Measurements from ENCODE around the gene CMIP. TPM values are rescaled to one million over a fixed set of nuclear protein-coding genes. Genes with fewer than 3 reads are reported as not detected.
"Not testable (repeated sequence)": the region's sequence is repeated elsewhere in the genome, so short reads cannot be mapped to it uniquely, and the experiment has no call there.

Gene CMIP
- total RNA-seq, 5 donors from 2014 or later (not counting 1 experiment from before 2014, with no cell fraction given): 39.8 to 55.9 (median 42.6) TPM

GRCh38 chr16:81577272-81577671 lies 132.7 kb downstream of the CMIP start:
- H3K36me3 ChIP-seq (ENCODE audit: control insufficient read depth in 2 of 2, extremely low read depth in 1 of 2, insufficient read depth in 1 of 2, low read length in 1 of 2); H3K4me3 Mint-ChIP-seq; H3K27me3 Mint-ChIP-seq; H3K4me3 ChIP-seq (ENCODE audit: control insufficient read depth in 1 of 2, extremely low read depth in 1 of 2, low read length in 1 of 2); CTCF ChIA-PET; H3K27ac ChIP-seq (ENCODE audit: low read length); H3K36me3 Mint-ChIP-seq; H3K9me3 ChIP-seq; ATAC-seq (replicated peaks in 1 of 4); H3K9me3 Mint-ChIP-seq; DNase-seq; H3K27me3 ChIP-seq (replicated peaks in 1 of 2; ENCODE audit: control insufficient read depth in 2 of 2, extremely low read depth in 1 of 2, insufficient read depth in 2 of 2, low read length in 1 of 2); H3K27ac Mint-ChIP-seq; H3K4me1 ChIP-seq (ENCODE audit: control insufficient read depth in 1 of 2, extremely low read depth in 1 of 2, insufficient read depth in 2 of 2, low read length in 2 of 2); POLR2A ChIA-PET: not testable (repeated sequence)
- peaks cover 10 to 13% (median 10%) of the 10 kb centered on the region in 3 donors for H3K4me1 Mint-ChIP-seq

- H3K4me3 ChIP-seq (ENCODE audit: control insufficient read depth in 1 of 2, extremely low read depth in 1 of 2, low read length in 1 of 2): no peak overlapping the region
- H3K36me3 Mint-ChIP-seq: peaks cover 3% of the 10 kb centered on the region
- peaks cover 6 to 10% (median 8%) of the 10 kb centered on the region in 3 donors for H3K4me1 Mint-ChIP-seq
- H3K27ac ChIP-seq (ENCODE audit: low read length): no peak overlapping the region
- H3K36me3 ChIP-seq (ENCODE audit: control insufficient read depth in 2 of 2, extremely low read depth in 1 of 2, insufficient read depth in 1 of 2, low read length in 1 of 2): peaks cover 0 to 5% of the 10 kb centered on the region in 2 donors
- no peak overlapping the region for H3K27ac Mint-ChIP-seq
- ChIA-PET POLR2A (no interaction called here), CTCF (no interaction called here)
- H3K4me3 Mint-ChIP-seq: no peak overlapping the region
- 51% methylated on average over 2 of the region's 2 CpGs for WGBS (ENCODE audit: insufficient coverage)
- no peaks in the 10 kb centered on the region for H3K9me3 ChIP-seq
- H3K4me1 ChIP-seq (ENCODE audit: control insufficient read depth in 1 of 2, extremely low read depth in 1 of 2, insufficient read depth in 2 of 2, low read length in 2 of 2): peaks cover 0 to 3% of the 10 kb centered on the region in 2 experiments
- no peaks in the 10 kb centered on the region for H3K27me3 Mint-ChIP-seq
- H3K9me3 Mint-ChIP-seq: no peaks in the 10 kb centered on the region
- peak in 1 of 35 experiments; percentile 40 for DNase-seq
- peak in 1 of 4 experiments; percentile 18 for ATAC-seq (replicated peaks in 1 of 4)
- H3K27me3 ChIP-seq (replicated peaks in 1 of 2; ENCODE audit: control insufficient read depth in 2 of 2, extremely low read depth in 1 of 2, insufficient read depth in 2 of 2, low read length in 1 of 2): no peaks in the 10 kb centered on the region
Measured at GRCh38 chr16:81578076-81578475, 133.5 kb downstream of the CMIP start.

DNA sequence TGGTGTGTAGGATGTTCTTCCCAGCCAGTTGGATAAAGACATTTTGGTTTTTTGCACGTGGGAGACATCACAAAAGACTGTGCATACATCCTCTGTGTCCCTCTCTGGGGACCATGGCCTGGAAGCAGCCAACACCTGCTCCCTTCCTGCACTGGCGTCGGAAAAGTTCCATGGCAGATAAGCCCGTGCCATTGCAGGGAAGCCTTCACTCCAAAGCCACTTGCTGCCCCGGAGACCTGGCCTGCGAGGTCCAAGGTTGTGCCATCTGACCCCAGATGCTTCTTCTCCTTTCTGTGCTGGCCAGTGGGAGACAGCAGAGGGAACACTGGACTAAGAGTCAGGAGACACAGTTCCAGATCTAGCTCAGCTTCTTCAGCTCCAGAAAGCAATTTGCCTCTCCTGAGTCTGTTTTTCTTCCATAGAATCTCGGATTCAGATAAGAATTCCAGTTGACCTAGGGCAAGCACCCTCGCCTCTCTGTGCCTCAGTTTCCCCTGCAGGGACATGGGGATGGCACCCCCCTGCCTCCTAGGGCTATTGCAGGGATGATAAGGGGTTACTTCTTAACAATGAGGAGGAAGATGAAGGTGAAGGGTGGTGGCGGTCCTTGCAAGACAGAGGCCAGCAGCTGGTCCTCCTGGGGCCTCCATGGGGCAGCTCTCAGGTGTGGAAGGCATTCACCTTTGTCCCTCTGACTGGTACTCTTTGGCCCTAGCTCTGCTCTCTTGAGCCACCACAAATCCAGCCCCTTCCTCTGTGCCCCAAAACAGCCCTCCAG lies 134.2 kb downstream of the CMIP start:
- Mint-ChIP-seq H3K36me3 (peaks cover 3% of the 10 kb centered on the region), H3K4me3 (no peak overlapping the region), H3K27me3 (no peaks in the 10 kb centered on the region), H3K9me3 (no peaks in the 10 kb centered on the region), H3K27ac (no peak overlapping the region), H3K4me1 (peaks cover 6 to 12% (median 8%) of the 10 kb centered on the region in 3 donors)
- ATAC-seq (replicated peaks in 1 of 4) (no peak), DNase-seq (no peak)
- Histone ChIP-seq H3K27me3 (replicated peaks in 1 of 2; ENCODE audit: control insufficient read depth in 2 of 2, extremely low read depth in 1 of 2, insufficient read depth in 2 of 2, low read length in 1 of 2) (no peaks in the 10 kb centered on the region), H3K27ac (ENCODE audit: low read length) (no peak overlapping the region), H3K4me3 (ENCODE audit: control insufficient read depth in 1 of 2, extremely low read depth in 1 of 2, low read length in 1 of 2) (no peak overlapping the region), H3K4me1 (ENCODE audit: control insufficient read depth in 1 of 2, extremely low read depth in 1 of 2, insufficient read depth in 2 of 2, low read length in 2 of 2) (peaks cover 0 to 3% of the 10 kb centered on the region in 2 experiments), H3K9me3 (no peaks in the 10 kb centered on the region), H3K36me3 (ENCODE audit: control insufficient read depth in 2 of 2, extremely low read depth in 1 of 2, insufficient read depth in 1 of 2, low read length in 1 of 2) (peaks cover 0 to 5% of the 10 kb centered on the region in 2 donors)
- ChIA-PET CTCF (no interaction called here), POLR2A (no interaction called here)
- WGBS (ENCODE audit: insufficient coverage): 95% methylated on average over 9 of the region's 9 CpGs

- Mint-ChIP-seq H3K27ac (no peak overlapping the region), H3K27me3 (no peaks in the 10 kb centered on the region)
- CTCF ChIA-PET: interaction anchor here in 1 of 2 donors (0.8 kb wide), 1 partner anchor 45 kb away, joined by 3 read pairs; no protein-coding TSS in a partner anchor
Measured at GRCh38 chr16:81581107-81581506, 136.5 kb downstream of the CMIP start.

GRCh38 chr16:81582655-81583441 lies 138.2 kb downstream of the CMIP start:
- Mint-ChIP-seq H3K27me3 (no peaks in the 10 kb centered on the region), H3K4me3 (no peak overlapping the region), H3K27ac (no peak overlapping the region), H3K36me3 (peaks cover 18% of the 10 kb centered on the region), H3K9me3 (no peaks in the 10 kb centered on the region), H3K4me1 (peaks cover 12 to 22% (median 14%) of the 10 kb centered on the region in 3 donors)
- Histone ChIP-seq H3K27ac (ENCODE audit: low read length) (no peak overlapping the region), H3K36me3 (ENCODE audit: control insufficient read depth in 2 of 2, extremely low read depth in 1 of 2, insufficient read depth in 1 of 2, low read length in 1 of 2) (peaks cover 0 to 5% of the 10 kb centered on the region in 2 donors), H3K4me1 (ENCODE audit: control insufficient read depth in 1 of 2, extremely low read depth in 1 of 2, insufficient read depth in 2 of 2, low read length in 2 of 2) (peaks cover 0 to 3% of the 10 kb centered on the region in 2 experiments), H3K9me3 (no peaks in the 10 kb centered on the region), H3K4me3 (ENCODE audit: control insufficient read depth in 1 of 2, extremely low read depth in 1 of 2, low read length in 1 of 2) (no peak overlapping the region), H3K27me3 (replicated peaks in 1 of 2; ENCODE audit: control insufficient read depth in 2 of 2, extremely low read depth in 1 of 2, insufficient read depth in 2 of 2, low read length in 1 of 2) (no peaks in the 10 kb centered on the region)
- 93% methylated on average over 12 of the region's 21 CpGs for WGBS (ENCODE audit: insufficient coverage)
- POLR2A ChIA-PET: no interaction called here
- CTCF ChIA-PET: no interaction called here
- DNase-seq (no peak), ATAC-seq (replicated peaks in 1 of 4) (no peak)

More at GRCh38 chr16:81581107-81581506, 136.5 kb downstream of the CMIP start:
- no peaks in the 10 kb centered on the region for H3K9me3 Mint-ChIP-seq
- no peak overlapping the region for H3K4me3 Mint-ChIP-seq
- H3K4me1 Mint-ChIP-seq: peaks cover 7 to 17% (median 11%) of the 10 kb centered on the region in 3 donors
- Histone ChIP-seq H3K9me3 (no peaks in the 10 kb centered on the region), H3K27ac (ENCODE audit: low read length) (no peak overlapping the region), H3K4me3 (ENCODE audit: control insufficient read depth in 1 of 2, extremely low read depth in 1 of 2, low read length in 1 of 2) (no peak overlapping the region), H3K4me1 (ENCODE audit: control insufficient read depth in 1 of 2, extremely low read depth in 1 of 2, insufficient read depth in 2 of 2, low read length in 2 of 2) (peaks cover 0 to 3% of the 10 kb centered on the region in 2 experiments), H3K27me3 (replicated peaks in 1 of 2; ENCODE audit: control insufficient read depth in 2 of 2, extremely low read depth in 1 of 2, insufficient read depth in 2 of 2, low read length in 1 of 2) (no peaks in the 10 kb centered on the region), H3K36me3 (ENCODE audit: control insufficient read depth in 2 of 2, extremely low read depth in 1 of 2, insufficient read depth in 1 of 2, low read length in 1 of 2) (peaks cover 0 to 8% of the 10 kb centered on the region in 2 donors)
- ATAC-seq (replicated peaks in 1 of 4): no peak
- DNase-seq: no peak
- H3K36me3 Mint-ChIP-seq: peaks cover 15% of the 10 kb centered on the region
- POLR2A ChIA-PET: no interaction called here
- WGBS (ENCODE audit: insufficient coverage): 83% methylated on average over 11 of the region's 12 CpGs

GRCh38 chr16:81583893-81584631 lies 139.5 kb downstream of the CMIP start:
- WGBS (ENCODE audit: insufficient coverage): 98% methylated on average over 13 of the region's 14 CpGs
- H3K4me3 ChIP-seq (ENCODE audit: control insufficient read depth in 1 of 2, extremely low read depth in 1 of 2, low read length in 1 of 2): no peak overlapping the region
- POLR2A ChIA-PET: no interaction called here
- no peak overlapping the region for H3K27ac ChIP-seq (ENCODE audit: low read length)
- Mint-ChIP-seq H3K4me3 (no peak overlapping the region), H3K4me1 (peaks cover 14 to 27% (median 22%) of the 10 kb centered on the region in 3 donors), H3K27me3 (no peaks in the 10 kb centered on the region), H3K9me3 (no peaks in the 10 kb centered on the region), H3K36me3 (peaks cover 28% of the 10 kb centered on the region), H3K27ac (peak overlapping the region in 1 of 2 donors; percentile 52)
- H3K36me3 ChIP-seq (ENCODE audit: control insufficient read depth in 2 of 2, extremely low read depth in 1 of 2, insufficient read depth in 1 of 2, low read length in 1 of 2): peaks cover 0 to 5% of the 10 kb centered on the region in 2 donors
- peaks cover 0 to 3% of the 10 kb centered on the region in 2 experiments for H3K4me1 ChIP-seq (ENCODE audit: control insufficient read depth in 1 of 2, extremely low read depth in 1 of 2, insufficient read depth in 2 of 2, low read length in 2 of 2)
- DNase-seq (no peak), ATAC-seq (replicated peaks in 1 of 4) (no peak)
- CTCF ChIA-PET: no interaction called here
- no peaks in the 10 kb centered on the region for H3K27me3 ChIP-seq (replicated peaks in 1 of 2; ENCODE audit: control insufficient read depth in 2 of 2, extremely low read depth in 1 of 2, insufficient read depth in 2 of 2, low read length in 1 of 2)
- H3K9me3 ChIP-seq: no peaks in the 10 kb centered on the region

All from T-cell (primary cell).